LNCaP clone FGC (cell line): ENCODE data around the gene TRPC4AP.

Experiments
- DNase-seq: peaks from one replicate; pipeline ENCODE4 v3.0.0-alpha.2; 2011; ENCODE audit warnings: low read depth
- H3K4me3 ChIP-seq: 2 replicates; pipeline ENCODE4 v1.5.1; 2011; ENCODE audit warnings: mild to moderate bottlenecking, low read depth, low read length, control low read depth
- TF ChIP-seq, protein P1 (sequence below): IDR thresholded peaks from 2 replicates; pipeline ENCODE4 v1.5.1; 2012; ENCODE audit warnings: mild to moderate bottlenecking; ENCODE audit not compliant: control insufficient read depth, insufficient read depth; ENCODE audit errors: extremely low read depth

Gene TRPC4AP

GRCh38 chr20:35025116-35025515 lies 67.5 kb downstream of the TRPC4AP start:
- no peak for DNase-seq
- TF ChIP-seq, protein P1, sequence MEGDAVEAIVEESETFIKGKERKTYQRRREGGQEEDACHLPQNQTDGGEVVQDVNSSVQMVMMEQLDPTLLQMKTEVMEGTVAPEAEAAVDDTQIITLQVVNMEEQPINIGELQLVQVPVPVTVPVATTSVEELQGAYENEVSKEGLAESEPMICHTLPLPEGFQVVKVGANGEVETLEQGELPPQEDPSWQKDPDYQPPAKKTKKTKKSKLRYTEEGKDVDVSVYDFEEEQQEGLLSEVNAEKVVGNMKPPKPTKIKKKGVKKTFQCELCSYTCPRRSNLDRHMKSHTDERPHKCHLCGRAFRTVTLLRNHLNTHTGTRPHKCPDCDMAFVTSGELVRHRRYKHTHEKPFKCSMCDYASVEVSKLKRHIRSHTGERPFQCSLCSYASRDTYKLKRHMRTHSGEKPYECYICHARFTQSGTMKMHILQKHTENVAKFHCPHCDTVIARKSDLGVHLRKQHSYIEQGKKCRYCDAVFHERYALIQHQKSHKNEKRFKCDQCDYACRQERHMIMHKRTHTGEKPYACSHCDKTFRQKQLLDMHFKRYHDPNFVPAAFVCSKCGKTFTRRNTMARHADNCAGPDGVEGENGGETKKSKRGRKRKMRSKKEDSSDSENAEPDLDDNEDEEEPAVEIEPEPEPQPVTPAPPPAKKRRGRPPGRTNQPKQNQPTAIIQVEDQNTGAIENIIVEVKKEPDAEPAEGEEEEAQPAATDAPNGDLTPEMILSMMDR, result no peak
- no peak overlapping the region for H3K4me3 ChIP-seq

DNA sequence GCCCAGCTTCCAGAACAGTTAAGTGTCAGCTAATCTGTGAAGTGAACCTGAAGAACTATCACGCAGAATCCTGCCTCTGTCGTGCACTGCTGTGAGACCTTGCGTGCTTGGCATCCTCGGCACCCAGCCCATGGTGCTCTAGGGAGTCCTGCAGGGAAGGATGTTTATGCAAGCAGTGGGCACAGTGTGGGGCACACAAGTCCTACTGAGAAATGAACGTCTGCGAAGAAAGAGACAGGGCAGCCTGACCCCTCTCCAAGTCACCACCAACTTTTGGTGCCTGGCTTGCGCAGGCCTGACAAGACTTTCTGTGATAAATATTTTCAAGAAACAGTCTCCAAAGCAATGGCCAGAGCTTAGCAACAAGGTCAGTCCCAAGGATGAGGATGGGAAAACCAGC lies 69.0 kb downstream of the TRPC4AP start:
- no peak for DNase-seq
- TF ChIP-seq, protein P1, result no peak
- no peak overlapping the region for H3K4me3 ChIP-seq

GRCh38 chr20:35021831-35022230 lies 70.8 kb downstream of the TRPC4AP start:
- no peak for DNase-seq
- H3K4me3 ChIP-seq, result no peak overlapping the region
- TF ChIP-seq, protein P1, result no peak

GRCh38 chr20:35021063-35021462 lies 71.5 kb downstream of the TRPC4AP start:
- TF ChIP-seq, protein P1, result no peak
- no peak for DNase-seq
- H3K4me3 ChIP-seq, result no peak overlapping the region

DNA sequence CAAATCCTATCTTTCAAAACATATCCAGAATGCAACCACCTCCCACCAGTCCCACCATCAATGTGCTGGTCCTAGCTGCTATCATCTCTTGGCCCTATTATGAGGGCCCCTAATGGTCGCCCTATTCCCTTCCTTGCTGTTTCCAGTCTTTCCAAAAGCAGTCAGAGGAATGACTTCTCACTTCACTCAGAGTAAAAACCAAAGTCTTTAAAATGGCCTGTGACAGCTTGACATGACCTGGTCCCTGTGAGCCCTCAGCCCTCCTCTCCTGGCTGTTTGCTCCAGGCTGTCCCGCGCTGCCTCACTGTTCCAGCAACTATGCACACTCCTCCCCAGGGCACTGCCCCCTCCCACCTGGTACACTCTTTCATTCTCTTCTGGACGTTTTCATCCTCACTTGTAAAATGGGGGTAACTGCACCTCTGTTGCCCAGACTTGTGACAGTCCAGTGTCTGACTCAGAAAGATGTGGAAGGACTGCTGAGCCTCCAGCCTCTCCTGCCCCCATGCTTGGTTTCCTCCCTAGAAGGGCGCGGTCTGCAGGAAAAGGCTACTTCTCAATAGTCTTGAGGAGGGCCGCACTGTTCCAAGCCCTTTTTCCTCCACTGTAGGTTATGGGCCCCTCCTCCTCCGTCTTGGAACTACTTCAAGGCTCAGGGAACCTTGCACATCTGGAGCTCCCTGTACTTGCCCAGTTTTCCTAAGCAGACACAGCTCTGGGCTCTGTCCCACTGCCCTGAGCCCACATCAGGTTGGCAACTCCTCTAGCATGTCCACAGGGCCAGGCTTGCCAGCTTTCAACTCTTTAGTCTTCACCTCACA lies 72.3 kb downstream of the TRPC4AP start:
- TF ChIP-seq, protein P1, result no peak
- DNase-seq, result no peak
- H3K4me3 ChIP-seq, result no peak overlapping the region

DNA sequence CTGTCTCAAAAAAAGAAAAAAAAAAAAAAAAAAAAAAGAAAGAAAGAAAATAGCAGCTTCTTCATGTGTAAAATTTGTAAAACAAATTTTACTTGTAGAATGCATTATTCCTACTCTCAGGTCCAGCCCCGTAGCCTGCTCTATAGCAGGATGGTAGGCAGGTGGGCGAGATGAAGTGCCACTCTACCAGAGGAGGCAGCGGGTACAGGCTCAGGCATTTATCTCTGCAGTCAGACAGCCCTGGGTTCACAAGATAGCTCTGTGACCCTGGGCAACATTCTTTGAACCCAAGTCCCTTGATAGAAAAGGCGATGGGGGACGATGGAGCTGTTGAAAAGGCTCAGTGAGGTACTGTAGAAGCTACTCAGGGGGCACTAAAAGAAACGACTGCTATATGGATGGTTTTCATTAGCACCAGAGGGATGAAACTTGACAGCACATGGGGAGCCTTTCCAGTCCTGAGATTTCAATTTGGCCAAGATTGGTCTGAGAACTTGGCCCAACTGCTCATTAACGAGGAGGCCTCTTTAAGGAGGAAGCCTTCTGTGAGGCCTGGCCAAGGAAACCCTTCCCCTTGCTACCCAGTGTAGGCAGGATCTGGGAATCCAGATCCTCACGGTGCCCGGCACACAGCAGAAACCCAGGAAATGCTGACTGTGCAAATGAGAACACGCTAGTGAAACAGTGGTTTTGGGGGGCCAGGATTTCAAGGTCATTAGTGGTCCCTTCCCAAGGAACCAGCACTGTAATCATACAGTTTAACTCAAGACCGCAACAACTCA lies 73.8 kb downstream of the TRPC4AP start:
- no peak for DNase-seq
- TF ChIP-seq, protein P1, result no peak
- no peak overlapping the region for H3K4me3 ChIP-seq
